ENCODE data around the gene PTPRR.

- TF ChIP-seq CTCF (IDR thresholded peaks at IDR 0.05) (no peak), POLR2AphosphoS5 (IDR thresholded peaks at IDR 0.05; ENCODE audit: insufficient read depth in 1 of 2, low read depth in 1 of 2) (no peak)
These were observed 303.1 kb downstream of the PTPRR start for GRCh38 chr12:70617450-70617849.
